ENCODE data around the gene FYB1.
A peak's percentile ranks its signal among the peaks of the same experiment; 100 is the strongest.

FYB1 gene

GRCh38 chr5:39092581-39093351, 126.6 kb downstream of the FYB1 start:
- no peak for TF ChIP-seq CTCF (IDR thresholded peaks at IDR 0.05)

- TF ChIP-seq CTCF (IDR thresholded peaks at IDR 0.05) = no peak
Measured at GRCh38 chr5:39091940-39092580, 127.3 kb downstream of the FYB1 start.

- no peak for TF ChIP-seq CTCF (IDR thresholded peaks at IDR 0.05)
Measured at GRCh38 chr5:39083968-39084367, 135.4 kb downstream of the FYB1 start.

- no peak for TF ChIP-seq CTCF (IDR thresholded peaks at IDR 0.05)
Measured at GRCh38 chr5:39082995-39083394, 136.4 kb downstream of the FYB1 start.

- peak; percentile 86 for TF ChIP-seq CTCF (IDR thresholded peaks at IDR 0.05)
Measured at GRCh38 chr5:39080597-39081204, 138.7 kb downstream of the FYB1 start.

GRCh38 chr5:39080168-39080567, 139.2 kb downstream of the FYB1 start:
- TF ChIP-seq CTCF (IDR thresholded peaks at IDR 0.05) = no peak

GRCh38 chr5:39079147-39079546, 140.2 kb downstream of the FYB1 start:
- no peak for TF ChIP-seq CTCF (IDR thresholded peaks at IDR 0.05)

All from LNCAP (cell line).